HG02571 (cell line): ENCODE results near the gene INPP5A.

Source experiments
- ATAC-seq: cut with Tn5 transposase; IDR thresholded peaks from one replicate; pipeline ENCODE4 v1.9.1; 2021; ENCODE audit warnings: mild to moderate bottlenecking, moderate library complexity; ENCODE audit not compliant: unreplicated experiment

INPP5A gene

GRCh38 chr10:132805599-132805998 lies 268.0 kb downstream of the INPP5A start:
- ATAC-seq = no peak

DNA sequence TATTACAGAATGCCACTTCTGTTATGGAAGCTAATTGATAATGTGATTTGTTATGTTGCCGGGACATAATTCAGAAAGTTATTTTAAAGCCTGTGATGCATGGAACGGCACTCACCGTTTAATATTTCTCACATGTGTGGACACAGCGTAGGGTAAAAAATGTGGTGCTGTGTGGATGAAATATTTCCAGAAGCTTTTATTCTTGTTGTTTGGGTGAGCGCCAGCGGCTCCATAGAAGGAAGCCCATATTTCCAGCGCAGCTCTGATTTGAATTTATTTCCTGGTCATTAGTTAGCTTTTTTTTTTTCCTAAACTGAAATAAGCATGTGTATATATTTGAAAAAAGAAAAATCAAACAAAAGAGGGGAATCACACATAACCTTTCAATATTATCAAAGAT lies 268.5 kb downstream of the INPP5A start:
- no peak for ATAC-seq

DNA sequence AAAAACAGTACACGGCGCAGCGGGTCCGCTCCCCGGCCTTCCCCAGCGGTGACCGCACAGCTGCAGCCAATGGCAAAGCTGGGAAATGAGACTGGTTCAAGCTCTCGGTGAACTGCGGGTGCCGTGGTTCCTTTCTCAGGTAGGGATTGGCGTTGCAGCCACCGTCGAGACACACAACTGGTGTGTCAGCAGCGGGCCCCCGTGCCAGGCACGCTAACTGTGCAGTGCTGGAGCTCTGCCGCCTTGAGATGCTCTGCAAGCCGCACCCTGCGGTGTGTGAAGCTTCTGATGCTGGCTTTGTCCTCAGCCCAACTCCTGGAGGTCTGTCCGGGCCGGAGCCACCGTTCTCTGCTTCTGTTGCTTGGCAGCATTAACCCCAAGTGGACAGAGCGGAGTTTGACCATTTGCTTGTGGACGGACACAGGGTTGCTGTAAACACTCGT lies 269.0 kb downstream of the INPP5A start:
- ATAC-seq = no peak

DNA sequence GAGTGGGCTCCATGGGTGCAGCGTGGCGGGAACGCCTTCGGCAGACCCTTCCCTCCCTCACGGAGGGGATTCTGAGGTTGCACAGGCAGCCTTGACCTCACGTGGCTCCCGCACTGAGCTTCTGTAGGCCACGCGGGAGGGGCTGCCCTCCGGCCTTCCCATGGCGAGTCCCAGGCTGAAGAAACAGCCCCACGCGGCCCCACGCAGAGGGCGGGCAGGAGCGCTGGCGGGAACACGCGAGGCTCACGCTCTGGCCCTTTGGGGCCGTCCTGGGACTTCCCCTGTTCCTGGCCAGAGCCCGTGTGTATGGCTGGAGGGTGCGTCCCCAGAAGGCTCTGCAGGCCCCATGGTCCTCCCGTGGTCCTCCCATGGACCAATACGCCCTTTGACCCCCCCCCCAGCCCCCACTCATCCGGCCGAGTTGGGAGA lies 270.0 kb downstream of the INPP5A start:
- no peak for ATAC-seq

DNA sequence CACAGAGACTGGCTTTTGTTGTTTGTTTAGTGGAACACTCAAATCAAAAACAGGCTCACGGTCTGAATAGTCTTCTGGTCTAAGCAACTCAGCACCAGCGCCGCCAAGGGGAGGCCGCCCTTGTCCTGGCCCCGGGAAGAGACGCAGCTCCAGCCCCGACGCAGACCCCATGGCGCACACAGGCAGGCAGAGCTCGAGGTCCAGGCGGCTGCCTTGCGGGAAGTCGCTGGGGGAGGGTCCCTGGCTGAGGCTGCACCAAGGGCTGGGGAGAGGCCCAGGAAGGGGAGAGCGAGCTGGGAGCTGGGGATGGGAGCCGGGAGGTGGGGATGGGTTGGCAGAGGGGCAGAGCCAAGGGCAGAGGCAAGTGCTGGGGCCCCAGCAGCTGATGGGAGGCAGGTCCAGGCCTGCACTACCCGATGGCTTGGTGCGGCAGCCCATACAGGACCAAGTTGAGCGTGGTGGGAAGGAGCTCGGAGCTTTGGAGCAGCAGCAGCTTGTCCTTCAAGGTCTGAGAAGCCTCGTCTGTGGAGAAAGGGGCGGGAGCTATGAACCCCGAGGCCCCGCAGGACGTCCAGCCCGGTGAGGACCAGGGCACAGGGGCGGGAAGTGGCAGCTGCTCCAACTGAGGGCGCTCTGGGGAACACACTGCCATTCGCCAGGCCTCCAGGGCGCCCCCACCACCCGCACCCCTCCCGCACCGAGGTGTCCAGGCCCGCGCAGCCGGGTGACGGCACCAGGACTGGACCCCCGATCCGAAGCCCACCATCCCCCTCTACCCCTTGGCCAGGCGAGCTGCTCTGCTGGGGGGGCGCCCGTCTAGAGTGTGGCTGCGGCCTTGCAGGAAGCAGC lies 271.0 kb downstream of the INPP5A start:
- ATAC-seq = no peak

DNA sequence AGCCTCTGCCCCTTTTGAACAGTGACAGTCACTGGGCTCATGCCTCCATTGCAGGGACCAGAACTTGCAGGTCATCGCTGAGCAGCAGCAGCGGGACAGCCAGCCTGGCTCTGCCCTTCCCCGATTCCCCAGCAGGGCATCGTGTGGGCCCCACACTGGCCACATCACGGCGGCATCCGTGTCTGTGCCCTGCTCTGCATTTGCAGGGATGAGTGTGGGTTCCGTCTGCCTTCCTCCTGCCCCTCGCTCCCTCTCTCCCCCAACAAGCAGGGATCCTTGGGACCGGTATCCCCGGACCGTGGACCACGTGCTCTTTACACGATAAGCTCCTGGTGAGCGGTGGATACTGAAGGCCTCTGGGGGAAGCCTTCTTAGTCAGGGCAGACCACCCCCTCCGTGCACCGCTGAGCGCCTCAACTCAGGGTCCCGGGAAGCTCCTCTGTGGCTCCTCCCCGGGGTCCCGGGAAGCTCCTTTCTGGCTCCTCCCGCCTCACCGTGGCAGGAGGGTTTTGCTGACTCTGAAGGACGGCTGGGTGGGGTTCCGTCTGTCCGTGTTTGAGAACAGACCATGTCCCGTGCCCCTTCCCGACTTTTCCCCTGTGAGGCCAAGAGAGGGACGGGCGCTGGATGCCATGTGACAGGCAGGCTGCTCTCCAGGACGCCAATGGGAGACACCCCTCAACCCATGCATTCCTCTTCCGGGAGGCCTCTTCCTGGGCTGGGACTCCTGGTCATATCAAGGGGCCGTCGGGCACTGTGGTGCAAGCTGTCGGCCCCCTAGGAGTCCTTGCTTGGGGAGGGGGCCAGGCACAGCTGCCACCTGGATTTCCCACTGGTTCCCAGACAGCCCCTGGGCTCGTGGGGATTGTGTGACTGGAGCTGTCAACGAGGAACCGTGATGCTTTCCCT lies 271.9 kb downstream of the INPP5A start:
- ATAC-seq = no peak

GRCh38 chr10:132810141-132810806 lies 272.7 kb downstream of the INPP5A start:
- ATAC-seq = no peak

GRCh38 chr10:132810807-132811700 lies 273.5 kb downstream of the INPP5A start:
- ATAC-seq = no peak

- ATAC-seq = no peak
Observed at GRCh38 chr10:132811891-132812481, 274.4 kb downstream of the INPP5A start.

DNA sequence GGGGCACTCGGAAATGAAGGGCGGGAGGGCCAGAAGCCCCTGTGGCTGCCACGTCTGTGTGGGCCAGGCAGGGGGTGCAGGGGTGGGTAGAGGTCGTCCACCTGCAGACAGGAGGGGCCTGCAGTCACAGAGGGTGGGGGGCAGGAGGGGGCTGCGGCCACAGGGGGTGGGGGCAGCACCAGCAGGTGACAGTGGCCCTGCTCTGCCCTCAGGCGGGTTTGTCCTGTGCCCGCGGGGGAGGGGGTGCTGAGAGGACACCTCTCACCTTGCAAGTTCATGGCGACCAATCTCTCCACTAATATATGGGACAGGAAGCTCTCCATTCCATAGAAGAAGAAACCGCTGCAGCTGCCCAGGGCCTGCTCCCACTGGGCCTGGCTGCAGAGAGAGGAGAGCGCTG lies 274.9 kb downstream of the INPP5A start:
- no peak for ATAC-seq

- no peak for ATAC-seq
Observed at GRCh38 chr10:132813001-132813401, 275.4 kb downstream of the INPP5A start.

- ATAC-seq = no peak
Observed at GRCh38 chr10:132813560-132814468, 276.2 kb downstream of the INPP5A start.

GRCh38 chr10:132814469-132814856 lies 276.9 kb downstream of the INPP5A start:
- no peak for ATAC-seq

DNA sequence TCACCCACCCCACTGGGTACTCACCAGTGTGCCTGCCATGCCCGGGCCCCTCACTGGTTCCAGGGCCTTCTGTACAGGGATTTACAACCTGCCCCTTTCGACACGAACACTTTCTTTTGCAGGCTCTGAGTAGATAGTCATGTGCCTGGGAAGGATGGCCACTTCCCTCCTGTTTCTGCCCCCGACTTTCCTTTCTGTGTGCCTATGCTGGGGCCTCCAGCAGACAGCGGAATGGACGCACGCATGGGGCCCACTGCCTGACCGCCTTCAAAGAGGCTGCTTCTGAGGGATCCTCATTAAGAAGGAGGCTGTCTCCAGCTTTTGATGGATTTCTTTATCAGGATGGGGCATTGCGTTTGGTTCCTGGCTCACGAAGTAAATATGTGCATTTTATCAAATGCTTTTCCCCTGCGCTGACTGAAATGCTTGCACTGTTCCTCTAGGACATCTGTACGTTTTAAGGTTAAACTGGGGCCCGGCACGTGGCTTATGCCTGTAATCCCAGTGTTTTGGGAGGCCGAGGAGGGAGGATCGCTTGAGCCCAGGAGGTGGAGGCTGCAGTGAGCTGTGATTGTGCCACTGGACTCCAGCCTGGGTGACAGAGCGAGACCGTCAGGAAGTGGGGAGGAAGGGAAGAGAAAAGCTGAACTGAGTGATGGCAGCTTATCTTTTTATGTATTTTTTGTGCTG lies 277.7 kb downstream of the INPP5A start:
- no peak for ATAC-seq

GRCh38 chr10:132816718-132817117 lies 279.1 kb downstream of the INPP5A start:
- no peak for ATAC-seq

DNA sequence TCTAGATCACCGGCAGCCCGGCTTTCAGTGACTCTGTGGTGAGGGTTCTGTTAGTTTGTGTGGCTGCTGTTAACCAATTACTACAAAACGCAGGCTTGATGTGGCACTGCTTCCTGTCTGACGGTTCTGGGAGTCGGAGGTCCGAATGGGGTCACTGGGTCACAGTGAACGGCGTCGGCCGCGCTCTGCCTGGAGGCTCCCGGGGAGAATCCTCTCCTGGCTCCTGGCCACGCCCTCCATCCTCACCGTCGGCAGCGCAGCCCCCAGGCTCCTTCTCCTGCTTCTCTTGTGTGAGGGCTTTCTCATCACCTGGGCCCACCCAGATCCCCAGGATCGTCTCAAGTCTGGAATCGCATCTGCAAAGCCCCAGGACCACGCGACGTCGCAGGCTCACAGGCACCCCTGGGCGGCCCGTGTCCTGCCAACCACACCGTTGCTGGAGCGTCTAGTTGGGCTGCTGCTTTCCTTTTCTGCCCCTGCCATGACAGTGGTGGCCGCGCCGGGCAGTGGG lies 280.2 kb downstream of the INPP5A start:
- ATAC-seq = no peak

- no peak for ATAC-seq
Observed at GRCh38 chr10:132820056-132820455, 282.5 kb downstream of the INPP5A start.
